Dedifferentiated amniotic fluid mesenchymal stem cell (primary cell): Measurements from ENCODE around the gene MAGI1.
"Not testable (repeated sequence)": the region's sequence is repeated elsewhere in the genome, so short reads cannot be mapped to it uniquely, and the experiment has no call there.

Experiments used
- DNase-seq: peaks from one replicate; pipeline ENCODE4 v3.0.0-alpha.2; 2016; ENCODE audit errors: extremely low spot score

MAGI1 gene

GRCh38 chr3:65751123-65751700 is 287.5 kb downstream of the MAGI1 start:
- DNase-seq: peak; percentile 30

GRCh38 chr3:65749066-65749465 is 289.7 kb downstream of the MAGI1 start:
- no peak for DNase-seq

- no peak for DNase-seq
Observed at GRCh38 chr3:65748326-65748725, 290.4 kb downstream of the MAGI1 start.

- DNase-seq: no peak
Observed at GRCh38 chr3:65746848-65747247, 291.9 kb downstream of the MAGI1 start.

- no peak for DNase-seq
Observed at GRCh38 chr3:65745306-65745705, 293.4 kb downstream of the MAGI1 start.

- no peak for DNase-seq
Observed at GRCh38 chr3:65742914-65743313, 295.8 kb downstream of the MAGI1 start.

- DNase-seq: no peak
Observed at GRCh38 chr3:65741540-65741939, 297.2 kb downstream of the MAGI1 start.

GRCh38 chr3:65739901-65740541 is 298.7 kb downstream of the MAGI1 start:
- no peak for DNase-seq

- DNase-seq: no peak
Observed at GRCh38 chr3:65734792-65735191, 303.9 kb downstream of the MAGI1 start.

GRCh38 chr3:65734382-65734781 is 304.3 kb downstream of the MAGI1 start:
- no peak for DNase-seq

- no peak for DNase-seq
Observed at GRCh38 chr3:65733459-65733858, 305.3 kb downstream of the MAGI1 start.

GRCh38 chr3:65732051-65732935 is 306.4 kb downstream of the MAGI1 start:
- peak; percentile 80 for DNase-seq

- DNase-seq: no peak
Observed at GRCh38 chr3:65730449-65730848, 308.3 kb downstream of the MAGI1 start.

- peak; percentile 38 for DNase-seq
Observed at GRCh38 chr3:65729973-65730372, 308.7 kb downstream of the MAGI1 start.

- peak; percentile 80 for DNase-seq
Observed at GRCh38 chr3:65729555-65729954, 309.2 kb downstream of the MAGI1 start.

- DNase-seq: no peak
Observed at GRCh38 chr3:65728138-65728537, 310.6 kb downstream of the MAGI1 start.

- no peak for DNase-seq
Observed at GRCh38 chr3:65723985-65724384, 314.7 kb downstream of the MAGI1 start.

- no peak for DNase-seq
Observed at GRCh38 chr3:65723011-65723410, 315.7 kb downstream of the MAGI1 start.

GRCh38 chr3:65720989-65721737 is 317.6 kb downstream of the MAGI1 start:
- DNase-seq: no peak

- DNase-seq: not testable (repeated sequence)
Observed at GRCh38 chr3:65719639-65720038, 319.1 kb downstream of the MAGI1 start.

- DNase-seq: no peak
Observed at GRCh38 chr3:65717676-65718346, 320.9 kb downstream of the MAGI1 start.
